GM19397 (cell line): ENCODE data around the gene CTNNA2.

ENCODE experiments used
- ATAC-seq: cut with Tn5 transposase; IDR thresholded peaks from one replicate; pipeline ENCODE4 v1.9.1; 2021; ENCODE audit warnings: mild to moderate bottlenecking, moderate library complexity; ENCODE audit not compliant: unreplicated experiment

Gene CTNNA2

DNA sequence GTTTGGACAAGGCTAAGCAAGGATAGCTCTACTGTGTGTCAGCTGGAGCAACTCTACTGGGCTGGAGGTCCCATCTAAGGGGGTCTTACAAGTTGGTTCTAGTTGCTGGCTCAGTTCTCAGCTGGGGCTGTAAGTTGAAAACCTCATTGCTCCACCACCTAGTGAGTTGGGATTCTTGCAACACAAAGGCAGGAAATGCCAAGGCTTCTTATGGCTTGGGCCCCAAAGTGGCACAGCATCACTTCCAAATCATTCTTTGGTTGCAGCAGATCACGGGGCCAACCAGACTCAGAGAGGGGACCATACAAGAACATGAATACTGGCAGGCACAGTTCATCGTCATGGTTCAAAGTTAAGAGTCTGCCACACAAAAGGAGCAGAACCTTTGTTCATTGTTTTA lies 459.0 kb downstream of the CTNNA2 start:
- ATAC-seq, result no peak

DNA sequence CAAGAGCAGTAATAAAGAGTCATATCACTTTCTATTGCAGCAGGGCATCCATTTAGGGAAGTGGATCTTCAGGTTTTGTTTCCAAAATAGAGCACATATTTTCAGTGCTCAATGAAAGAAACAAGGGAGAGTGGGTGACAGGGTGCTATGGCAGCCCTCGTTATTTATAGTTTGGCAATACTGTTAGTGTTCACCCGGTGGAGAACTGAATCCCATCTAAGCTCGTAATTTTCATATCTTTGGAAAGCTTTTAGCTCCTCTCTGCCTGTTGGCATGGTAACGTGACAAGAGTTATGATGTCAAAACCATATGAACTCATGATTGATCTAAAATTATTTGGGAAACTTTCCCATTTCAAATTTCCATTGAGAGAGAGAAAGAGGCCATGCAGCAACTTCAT lies 459.8 kb downstream of the CTNNA2 start:
- no peak for ATAC-seq

DNA sequence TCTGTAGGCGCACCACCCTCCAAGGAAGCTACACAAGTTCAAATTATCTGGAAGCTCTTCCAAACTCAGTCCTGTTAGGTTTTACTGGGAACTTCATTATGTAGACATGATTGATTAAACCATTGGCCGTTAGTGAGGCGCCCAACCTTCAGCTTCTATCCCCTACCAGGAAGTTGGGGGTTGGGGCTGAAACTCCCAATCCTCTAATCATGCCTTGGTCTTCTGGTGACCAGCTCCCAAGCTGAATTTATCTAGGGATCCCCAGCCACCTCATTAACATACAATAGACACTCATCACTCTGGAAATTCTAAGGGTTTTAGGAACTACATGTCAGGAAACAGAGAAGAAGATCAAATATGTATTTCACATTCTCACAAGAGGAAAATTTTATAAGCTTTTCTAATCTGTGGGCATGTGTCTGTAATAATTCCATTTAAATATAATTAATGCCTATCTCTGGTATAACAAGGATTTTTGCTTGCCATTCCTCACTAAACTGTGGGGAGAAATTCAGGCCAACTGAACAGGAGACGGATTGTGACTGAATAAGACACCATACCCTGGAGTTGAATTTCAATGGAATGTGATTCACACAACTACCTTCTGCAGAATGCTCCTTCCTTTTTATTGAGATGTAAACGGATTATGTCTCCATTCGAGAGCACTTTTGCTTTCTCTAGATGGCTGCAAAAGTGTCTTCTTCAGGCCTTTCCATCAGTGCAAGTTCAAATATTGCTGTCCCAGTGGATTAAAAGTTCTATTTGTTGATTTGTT lies 463.1 kb downstream of the CTNNA2 start:
- ATAC-seq, result no peak

- ATAC-seq, result no peak
Observed at GRCh38 chr2:79977792-79978191, 464.9 kb downstream of the CTNNA2 start.

- no peak for ATAC-seq
Observed at GRCh38 chr2:79980116-79980515, 467.3 kb downstream of the CTNNA2 start.

GRCh38 chr2:79980816-79981215 lies 468.0 kb downstream of the CTNNA2 start:
- no peak for ATAC-seq

DNA sequence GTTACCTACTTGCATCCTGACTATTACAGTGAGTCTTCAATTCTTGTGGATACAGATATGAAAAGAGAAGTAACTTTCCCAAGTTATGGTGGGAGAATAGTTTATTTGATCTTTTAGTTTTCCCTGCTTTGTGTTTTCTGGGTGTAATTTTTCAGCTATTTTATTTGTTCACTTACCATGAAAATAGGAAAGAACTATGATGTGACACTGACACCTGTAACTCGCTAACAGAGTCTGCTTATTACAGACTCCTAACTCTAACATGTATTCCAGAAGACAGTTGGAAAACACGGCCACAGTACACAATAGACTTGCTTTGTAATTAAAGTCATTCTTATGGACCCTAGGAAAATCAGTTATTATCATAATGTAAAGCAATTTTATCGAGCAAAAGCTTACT lies 468.5 kb downstream of the CTNNA2 start:
- no peak for ATAC-seq

GRCh38 chr2:79982445-79982844 lies 469.6 kb downstream of the CTNNA2 start:
- no peak for ATAC-seq

DNA sequence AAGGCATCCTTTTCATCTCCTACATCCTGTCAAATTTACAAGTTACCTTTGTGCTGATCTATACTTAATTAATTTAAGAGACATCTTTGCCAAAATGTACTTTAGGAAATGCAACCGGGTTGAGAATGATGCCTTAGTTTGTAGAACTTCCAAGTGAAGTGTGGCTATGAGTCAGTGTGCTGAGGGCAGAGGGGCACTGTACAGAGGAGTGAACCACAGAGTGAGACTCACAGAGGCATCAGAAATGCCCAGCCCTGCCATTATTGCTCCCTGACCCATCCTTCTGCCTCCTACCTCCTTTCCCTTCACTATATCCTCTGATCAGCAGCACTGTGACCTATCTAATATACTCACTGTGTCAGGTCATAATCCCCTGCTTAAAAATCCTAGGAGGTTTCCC lies 471.6 kb downstream of the CTNNA2 start:
- no peak for ATAC-seq

GRCh38 chr2:79985145-79985544 lies 472.3 kb downstream of the CTNNA2 start:
- ATAC-seq, result no peak

GRCh38 chr2:79985571-79985970 lies 472.7 kb downstream of the CTNNA2 start:
- no peak for ATAC-seq

- no peak for ATAC-seq
Observed at GRCh38 chr2:79993144-79993543, 480.3 kb downstream of the CTNNA2 start.

DNA sequence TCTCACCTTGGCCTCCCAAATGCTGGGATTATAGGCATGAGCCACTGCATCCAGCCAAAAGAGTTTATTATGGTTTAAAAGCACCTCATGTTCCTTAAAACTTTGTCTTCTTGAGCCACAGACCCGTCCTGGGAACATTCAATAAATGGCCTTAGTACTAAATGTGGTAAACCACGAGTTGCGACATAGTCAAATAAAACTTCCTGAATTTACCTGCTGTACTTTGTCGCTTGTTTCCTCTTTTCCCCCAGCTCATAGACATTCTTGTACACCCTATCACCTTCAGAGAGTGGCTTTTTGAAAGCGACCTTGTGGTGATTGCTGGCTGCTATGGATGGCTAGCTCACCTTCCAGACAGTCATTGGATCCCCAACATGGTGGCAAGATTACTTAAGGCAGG lies 481.3 kb downstream of the CTNNA2 start:
- ATAC-seq, result no peak

- no peak for ATAC-seq
Observed at GRCh38 chr2:79994965-79995364, 482.1 kb downstream of the CTNNA2 start.

- ATAC-seq, result no peak
Observed at GRCh38 chr2:79996709-79997108, 483.9 kb downstream of the CTNNA2 start.

DNA sequence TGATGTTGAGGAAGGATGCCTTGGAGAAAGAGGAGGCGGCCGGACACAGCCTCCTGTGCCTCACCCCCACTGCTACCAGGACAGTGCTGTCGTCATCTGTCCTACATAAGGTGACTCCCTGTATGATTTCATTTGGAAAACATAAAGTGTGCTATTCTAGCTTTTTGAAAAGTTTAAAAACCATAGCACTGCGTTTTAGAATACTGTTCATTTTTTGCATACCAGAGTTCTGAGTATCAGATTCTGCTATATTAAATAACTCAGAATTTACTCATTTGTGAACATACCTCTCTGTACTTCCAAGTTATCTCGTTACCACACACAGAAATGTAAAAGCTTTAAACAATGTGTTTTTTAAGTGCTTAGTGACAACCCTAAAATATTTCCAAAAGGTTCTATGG lies 488.9 kb downstream of the CTNNA2 start:
- ATAC-seq, result no peak

GRCh38 chr2:80002112-80002511 lies 489.3 kb downstream of the CTNNA2 start:
- ATAC-seq, result no peak

GRCh38 chr2:80002568-80003157 lies 489.8 kb downstream of the CTNNA2 start:
- ATAC-seq, result no peak

DNA sequence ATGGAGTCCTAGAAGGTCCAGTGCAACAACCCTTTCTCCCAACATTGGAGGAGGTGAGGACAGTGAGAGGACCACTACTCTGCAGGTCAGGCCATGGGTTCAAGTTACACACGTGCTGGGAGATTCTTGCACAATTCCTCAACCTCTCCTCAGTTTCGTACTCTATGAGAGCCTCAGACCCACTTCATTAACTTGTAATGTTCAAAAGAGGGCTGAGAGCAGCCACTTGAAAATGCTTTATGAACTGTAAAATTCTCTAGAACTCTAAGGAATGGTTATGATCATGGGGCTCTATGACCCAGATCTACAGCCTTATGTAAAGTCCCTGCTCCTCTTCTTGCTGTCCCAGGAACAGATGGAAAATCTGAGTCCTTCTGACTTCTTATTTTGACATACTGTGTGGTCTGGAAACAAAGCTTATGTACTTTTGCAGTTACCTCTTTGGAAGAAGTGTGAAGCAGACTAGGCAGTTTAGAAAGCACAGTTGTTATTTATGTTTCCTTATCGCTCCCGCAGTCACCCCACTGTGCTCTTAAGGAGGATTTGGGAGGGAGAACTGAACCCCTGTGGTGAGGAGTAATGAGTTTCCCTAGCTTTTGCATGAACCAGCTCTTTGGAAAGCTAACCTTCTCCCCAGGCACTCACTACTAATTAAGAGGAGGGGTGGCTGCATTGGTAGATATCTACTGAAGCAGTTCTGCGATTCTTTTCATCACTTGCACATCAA lies 495.1 kb downstream of the CTNNA2 start:
- ATAC-seq, result no peak

DNA sequence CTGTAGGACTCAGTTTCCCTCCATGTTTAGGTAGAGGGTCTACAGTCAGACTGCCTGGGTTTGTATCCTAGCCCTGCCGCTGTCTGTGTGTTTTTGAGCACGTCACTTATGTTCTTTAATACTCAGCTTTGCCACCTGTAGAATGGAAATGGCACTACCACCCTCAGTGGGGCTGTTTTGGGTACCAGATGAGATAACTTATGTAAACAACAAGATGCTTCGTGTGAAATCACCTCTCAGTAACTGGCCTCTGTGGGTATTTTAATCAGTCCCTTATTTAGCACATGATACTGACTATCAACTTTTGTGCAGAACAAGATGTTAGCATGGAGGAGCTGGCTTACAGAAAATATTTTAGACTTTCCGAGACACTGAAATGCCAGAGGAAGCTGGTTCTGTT lies 495.7 kb downstream of the CTNNA2 start:
- ATAC-seq, result no peak

DNA sequence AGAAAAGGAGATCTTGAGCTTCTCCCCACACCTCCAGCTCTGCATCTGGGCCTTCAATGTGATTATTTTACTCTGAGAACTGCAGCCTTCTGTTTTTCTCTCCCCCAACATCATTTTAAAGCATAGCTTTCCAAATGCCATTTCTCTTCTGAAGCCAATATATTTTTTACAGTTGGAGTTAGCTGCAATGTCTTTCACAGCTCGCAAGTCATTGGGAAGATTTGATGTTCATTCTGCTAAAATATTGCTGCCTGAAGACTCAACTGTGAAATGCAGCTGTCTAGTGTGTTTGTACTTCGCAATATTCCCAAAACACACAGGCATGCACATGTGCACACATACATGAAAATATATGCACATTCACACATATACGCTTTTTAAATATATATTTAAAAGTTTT lies 496.4 kb downstream of the CTNNA2 start:
- ATAC-seq, result no peak

DNA sequence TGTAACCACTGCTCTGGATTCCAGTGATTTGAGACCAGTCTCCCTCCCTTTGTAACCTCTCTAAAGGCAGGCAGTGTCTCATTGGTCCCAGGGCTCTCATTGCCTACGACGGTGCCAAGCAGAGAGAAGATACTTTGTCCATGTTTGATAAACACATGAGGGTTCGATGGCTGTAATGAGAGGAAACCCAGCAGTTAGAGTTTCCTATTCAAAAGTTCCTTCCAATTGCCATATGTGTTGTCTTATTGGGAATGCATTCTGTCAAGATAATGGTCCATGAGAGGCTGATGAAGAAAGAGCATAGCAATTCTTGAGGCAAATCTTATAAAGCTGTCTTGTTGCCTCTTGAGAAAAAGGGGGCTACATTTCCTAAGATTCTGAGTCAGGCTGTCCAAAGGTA lies 499.2 kb downstream of the CTNNA2 start:
- no peak for ATAC-seq
